HEK293 (cell line): Measurements from ENCODE around the gene ALPG.

Source experiments
- CTCF ChIA-PET: fragments of 350-600 bp; formaldehyde crosslinking; extraction: SDS; loops from one replicate; lab custom pipeline; 2021; ENCODE audit warnings: antibody characterized with exemption; lab: Yijun Ruan, JAX
- POLR2A ChIA-PET: fragments of 300-600 bp; formaldehyde crosslinking; extraction: SDS; loops from one replicate; lab custom pipeline; 2020; ENCODE audit warnings: antibody characterized with exemption, inconsistent platforms; lab: Yijun Ruan, JAX
- H3K27ac ChIP-seq: fragments of 200-500 bp; sonication (Bioruptor generic); 2 replicates; pipeline ENCODE4 v1.5.1; 2014; ENCODE audit warnings: low read depth, low read length, control low read depth, inconsistent platforms; ENCODE audit errors: extremely low read depth
- H3K36me3 ChIP-seq, 2 experiments: fragments of 200-500 bp in 1 of 2; sonication (Bioruptor generic) in 1 of 2; 1 replicate in 1 of 2; 2 replicates in 1 of 2; pipeline ENCODE4 v1.5.1; 2014 to 2017; ENCODE audit warnings: inconsistent platforms in 2 of 2, low read length in 2 of 2; ENCODE audit not compliant: control insufficient read depth in 2 of 2, insufficient read depth in 1 of 2
- H3K4me1 ChIP-seq: fragments of 200-500 bp; sonication (Bioruptor generic); 2 replicates; pipeline ENCODE4 v1.5.1; 2014; ENCODE audit warnings: mild to moderate bottlenecking, low read length, inconsistent platforms; ENCODE audit not compliant: control insufficient read depth, insufficient read depth
- H3K4me3 ChIP-seq: 2 replicates; pipeline ENCODE4 v1.5.1; 2011; ENCODE audit warnings: low read depth, mild to moderate bottlenecking, control low read depth, low read length, moderate library complexity
- H3K9me3 ChIP-seq: fragments of 200-500 bp; sonication (Bioruptor generic); 2 replicates; pipeline ENCODE4 v1.5.1; 2014; ENCODE audit warnings: low read depth, low read length, inconsistent platforms; ENCODE audit not compliant: control insufficient read depth, insufficient read depth
- EGR2 ChIP-seq: fragments of 450-650 bp; formaldehyde crosslinking; IDR thresholded peaks from 2 replicates; pipeline ENCODE4 v1.5.1; 2016; ENCODE audit warnings: low read depth, missing biosample characterization, missing genetic modification characterization
- GLIS2 ChIP-seq: fragments of 450-650 bp; formaldehyde crosslinking; IDR thresholded peaks from 2 replicates; pipeline ENCODE4 v1.5.1; 2016; ENCODE audit warnings: missing biosample characterization, missing genetic modification characterization
- MEIS1 ChIP-seq: sonication (generic); formaldehyde crosslinking; IDR thresholded peaks from 2 replicates; pipeline ENCODE4 v1.8.1; 2022; ENCODE audit warnings: missing genetic modification reagents, mild to moderate bottlenecking, borderline replicate concordance
- RBAK ChIP-seq: fragments of 450-650 bp; formaldehyde crosslinking; IDR thresholded peaks from 2 replicates; pipeline ENCODE4 v1.5.1; 2016; ENCODE audit warnings: missing biosample characterization, missing genetic modification characterization
- ZFP41 ChIP-seq: fragments of 450-650 bp; formaldehyde crosslinking; IDR thresholded peaks from 2 replicates; pipeline ENCODE4 v1.5.1; 2016; ENCODE audit warnings: missing biosample characterization, missing genetic modification characterization, borderline replicate concordance
- ZNF133 ChIP-seq: fragments of 450-650 bp; formaldehyde crosslinking; IDR thresholded peaks from 2 replicates; pipeline ENCODE4 v1.5.1; 2016; ENCODE audit warnings: missing biosample characterization, missing genetic modification characterization
- ZNF391 ChIP-seq: fragments of 450-650 bp; formaldehyde crosslinking; IDR thresholded peaks from 2 replicates; pipeline ENCODE4 v1.5.1; 2016; ENCODE audit warnings: low read depth, missing biosample characterization, missing genetic modification characterization, borderline replicate concordance
- ZNF544 ChIP-seq: fragments of 450-650 bp; formaldehyde crosslinking; IDR thresholded peaks from 2 replicates; pipeline ENCODE4 v1.5.0; 2017; ENCODE audit warnings: missing biosample characterization, missing genetic modification characterization
- ZNF654 ChIP-seq: fragments of 450-650 bp; formaldehyde crosslinking; IDR thresholded peaks from 2 replicates; pipeline ENCODE4 v1.5.1; 2016; ENCODE audit warnings: low read depth, missing biosample characterization, missing genetic modification characterization
- ZNF660 ChIP-seq: fragments of 450-650 bp; IDR thresholded peaks from 2 replicates; pipeline ENCODE4 v1.5.1; 2018; ENCODE audit warnings: missing biosample characterization, mild to moderate bottlenecking, missing genetic modification characterization
- ZNF677 ChIP-seq: fragments of 450-650 bp; IDR thresholded peaks from 2 replicates; pipeline ENCODE4 v1.5.0; 2018; ENCODE audit warnings: missing biosample characterization, mild to moderate bottlenecking, missing genetic modification characterization, moderate library complexity
- ZNF76 ChIP-seq: fragments of 450-650 bp; formaldehyde crosslinking; IDR thresholded peaks from 2 replicates; pipeline ENCODE4; 2016; ENCODE audit warnings: low read depth, missing biosample characterization, missing genetic modification characterization, borderline replicate concordance
- TF ChIP-seq, protein P1 (sequence below): fragments of 450-650 bp; formaldehyde crosslinking; IDR thresholded peaks from 2 replicates; pipeline ENCODE4 v1.5.1; 2016; ENCODE audit warnings: missing biosample characterization, missing genetic modification characterization, low read depth
- TF ChIP-seq, protein P2 (sequence below): fragments of 450-650 bp; IDR thresholded peaks from 2 replicates; pipeline ENCODE4 v1.5.1; 2018; ENCODE audit warnings: missing biosample characterization, missing genetic modification characterization
- TF ChIP-seq, protein P3 (sequence below): fragments of 450-650 bp; formaldehyde crosslinking; IDR thresholded peaks from 2 replicates; pipeline ENCODE4 v1.5.1; 2016; ENCODE audit warnings: missing biosample characterization, missing genetic modification characterization
- TF ChIP-seq, protein P4 (sequence below): fragments of 450-650 bp; formaldehyde crosslinking; IDR thresholded peaks from 2 replicates; pipeline ENCODE4 v1.5.1; 2016; ENCODE audit warnings: missing biosample characterization, missing genetic modification characterization
- TF ChIP-seq, protein P5 (sequence below): fragments of 450-650 bp; formaldehyde crosslinking; IDR thresholded peaks from 2 replicates; pipeline ENCODE4 v1.5.1; 2016; ENCODE audit warnings: missing biosample characterization, missing genetic modification characterization
- TF ChIP-seq, protein P6 (sequence below): fragments of 450-650 bp; formaldehyde crosslinking; IDR thresholded peaks from 2 replicates; pipeline ENCODE4 v1.5.1; 2017; ENCODE audit warnings: missing biosample characterization, missing genetic modification characterization

ALPG gene

DNA sequence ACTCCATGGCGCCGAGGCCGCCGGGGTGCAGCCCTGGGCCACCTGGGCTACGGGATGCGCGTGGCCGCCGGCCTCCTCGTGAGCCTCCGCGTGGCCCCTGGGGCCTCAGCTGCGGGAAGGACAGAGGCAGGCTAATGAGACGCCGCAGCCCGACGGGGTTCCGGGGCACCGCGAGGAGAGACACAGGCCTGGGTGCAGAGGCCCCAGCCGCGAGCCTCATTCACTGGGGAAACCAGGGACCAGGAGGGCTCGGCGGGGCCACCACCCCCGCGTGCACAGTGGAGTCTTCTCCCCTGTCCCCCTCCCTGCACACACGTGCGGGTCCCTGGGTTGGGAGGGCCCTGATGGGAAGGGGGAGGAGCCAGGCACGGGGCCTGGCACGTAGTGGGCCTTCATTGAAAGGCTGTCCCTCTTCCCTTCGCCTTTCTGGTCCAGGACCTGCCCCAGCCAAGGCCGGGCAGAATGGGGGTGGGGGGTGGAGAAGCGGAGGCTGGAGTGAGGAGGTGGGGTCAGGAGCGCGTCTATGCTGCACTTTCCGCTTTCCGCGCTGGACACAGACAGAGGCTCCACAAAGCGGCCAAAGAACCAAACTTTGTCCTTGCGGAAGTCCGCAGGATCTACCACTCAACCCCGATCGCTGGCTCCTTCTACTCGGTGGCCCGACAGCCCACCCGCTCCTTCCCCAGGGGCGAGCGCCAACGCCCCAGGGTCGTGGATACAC lies 19.0 kb upstream of the ALPG start:
- H3K36me3 ChIP-seq, result no peaks in the 10 kb centered on the region
- ChIA-PET CTCF (no interaction called here), POLR2A (no interaction called here)
- H3K27ac ChIP-seq, result no peak overlapping the region
- H3K4me3 ChIP-seq, result no peak overlapping the region
- H3K9me3 ChIP-seq, result no peaks in the 10 kb centered on the region
- no peaks in the 10 kb centered on the region for H3K4me1 ChIP-seq
- TF ChIP-seq ZNF391 (tag by site-specific recombination) (no peak), ZFP41 (tag by site-specific recombination) (no peak), RBAK (tag by site-specific recombination) (no peak), ZNF133 (tag by site-specific recombination) (no peak), ZNF654 (no peak), GLIS2 (tag by site-specific recombination) (no peak), ZNF544 (tag by site-specific recombination) (no peak), EGR2 (tag by site-specific recombination) (no peak), ZNF660 (no peak), MEIS1 (CRISPR knock-in tag) (no peak), ZNF677 (tag by site-specific recombination) (no peak), ZNF76 (tag by site-specific recombination) (no peak)
- TF ChIP-seq, protein P1, sequence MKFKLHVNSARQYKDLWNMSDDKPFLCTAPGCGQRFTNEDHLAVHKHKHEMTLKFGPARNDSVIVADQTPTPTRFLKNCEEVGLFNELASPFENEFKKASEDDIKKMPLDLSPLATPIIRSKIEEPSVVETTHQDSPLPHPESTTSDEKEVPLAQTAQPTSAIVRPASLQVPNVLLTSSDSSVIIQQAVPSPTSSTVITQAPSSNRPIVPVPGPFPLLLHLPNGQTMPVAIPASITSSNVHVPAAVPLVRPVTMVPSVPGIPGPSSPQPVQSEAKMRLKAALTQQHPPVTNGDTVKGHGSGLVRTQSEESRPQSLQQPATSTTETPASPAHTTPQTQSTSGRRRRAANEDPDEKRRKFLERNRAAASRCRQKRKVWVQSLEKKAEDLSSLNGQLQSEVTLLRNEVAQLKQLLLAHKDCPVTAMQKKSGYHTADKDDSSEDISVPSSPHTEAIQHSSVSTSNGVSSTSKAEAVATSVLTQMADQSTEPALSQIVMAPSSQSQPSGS, result no peak
- TF ChIP-seq, protein P2, sequence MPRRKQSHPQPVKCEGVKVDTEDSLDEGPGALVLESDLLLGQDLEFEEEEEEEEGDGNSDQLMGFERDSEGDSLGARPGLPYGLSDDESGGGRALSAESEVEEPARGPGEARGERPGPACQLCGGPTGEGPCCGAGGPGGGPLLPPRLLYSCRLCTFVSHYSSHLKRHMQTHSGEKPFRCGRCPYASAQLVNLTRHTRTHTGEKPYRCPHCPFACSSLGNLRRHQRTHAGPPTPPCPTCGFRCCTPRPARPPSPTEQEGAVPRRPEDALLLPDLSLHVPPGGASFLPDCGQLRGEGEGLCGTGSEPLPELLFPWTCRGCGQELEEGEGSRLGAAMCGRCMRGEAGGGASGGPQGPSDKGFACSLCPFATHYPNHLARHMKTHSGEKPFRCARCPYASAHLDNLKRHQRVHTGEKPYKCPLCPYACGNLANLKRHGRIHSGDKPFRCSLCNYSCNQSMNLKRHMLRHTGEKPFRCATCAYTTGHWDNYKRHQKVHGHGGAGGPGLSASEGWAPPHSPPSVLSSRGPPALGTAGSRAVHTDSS, result no peak
- TF ChIP-seq, protein P3, sequence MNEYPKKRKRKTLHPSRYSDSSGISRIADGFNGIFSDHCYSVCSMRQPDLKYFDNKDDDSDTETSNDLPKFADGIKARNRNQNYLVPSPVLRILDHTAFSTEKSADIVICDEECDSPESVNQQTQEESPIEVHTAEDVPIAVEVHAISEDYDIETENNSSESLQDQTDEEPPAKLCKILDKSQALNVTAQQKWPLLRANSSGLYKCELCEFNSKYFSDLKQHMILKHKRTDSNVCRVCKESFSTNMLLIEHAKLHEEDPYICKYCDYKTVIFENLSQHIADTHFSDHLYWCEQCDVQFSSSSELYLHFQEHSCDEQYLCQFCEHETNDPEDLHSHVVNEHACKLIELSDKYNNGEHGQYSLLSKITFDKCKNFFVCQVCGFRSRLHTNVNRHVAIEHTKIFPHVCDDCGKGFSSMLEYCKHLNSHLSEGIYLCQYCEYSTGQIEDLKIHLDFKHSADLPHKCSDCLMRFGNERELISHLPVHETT, result no peak
- TF ChIP-seq, protein P4, sequence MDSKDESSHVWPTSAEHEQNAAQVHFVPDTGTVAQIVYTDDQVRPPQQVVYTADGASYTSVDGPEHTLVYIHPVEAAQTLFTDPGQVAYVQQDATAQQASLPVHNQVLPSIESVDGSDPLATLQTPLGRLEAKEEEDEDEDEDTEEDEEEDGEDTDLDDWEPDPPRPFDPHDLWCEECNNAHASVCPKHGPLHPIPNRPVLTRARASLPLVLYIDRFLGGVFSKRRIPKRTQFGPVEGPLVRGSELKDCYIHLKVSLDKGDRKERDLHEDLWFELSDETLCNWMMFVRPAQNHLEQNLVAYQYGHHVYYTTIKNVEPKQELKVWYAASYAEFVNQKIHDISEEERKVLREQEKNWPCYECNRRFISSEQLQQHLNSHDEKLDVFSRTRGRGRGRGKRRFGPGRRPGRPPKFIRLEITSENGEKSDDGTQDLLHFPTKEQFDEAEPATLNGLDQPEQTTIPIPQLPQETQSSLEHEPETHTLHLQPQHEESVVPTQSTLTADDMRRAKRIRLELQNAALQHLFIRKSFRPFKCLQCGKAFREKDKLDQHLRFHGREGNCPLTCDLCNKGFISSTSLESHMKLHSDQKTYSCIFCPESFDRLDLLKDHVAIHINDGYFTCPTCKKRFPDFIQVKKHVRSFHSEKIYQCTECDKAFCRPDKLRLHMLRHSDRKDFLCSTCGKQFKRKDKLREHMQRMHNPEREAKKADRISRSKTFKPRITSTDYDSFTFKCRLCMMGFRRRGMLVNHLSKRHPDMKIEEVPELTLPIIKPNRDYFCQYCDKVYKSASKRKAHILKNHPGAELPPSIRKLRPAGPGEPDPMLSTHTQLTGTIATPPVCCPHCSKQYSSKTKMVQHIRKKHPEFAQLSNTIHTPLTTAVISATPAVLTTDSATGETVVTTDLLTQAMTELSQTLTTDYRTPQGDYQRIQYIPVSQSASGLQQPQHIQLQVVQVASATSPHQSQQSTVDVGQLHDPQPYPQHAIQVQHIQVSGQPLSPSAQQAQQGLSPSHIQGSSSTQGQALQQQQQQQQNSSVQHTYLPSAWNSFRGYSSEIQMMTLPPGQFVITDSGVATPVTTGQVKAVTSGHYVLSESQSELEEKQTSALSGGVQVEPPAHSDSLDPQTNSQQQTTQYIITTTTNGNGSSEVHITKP, result no peak
- TF ChIP-seq, protein P5, sequence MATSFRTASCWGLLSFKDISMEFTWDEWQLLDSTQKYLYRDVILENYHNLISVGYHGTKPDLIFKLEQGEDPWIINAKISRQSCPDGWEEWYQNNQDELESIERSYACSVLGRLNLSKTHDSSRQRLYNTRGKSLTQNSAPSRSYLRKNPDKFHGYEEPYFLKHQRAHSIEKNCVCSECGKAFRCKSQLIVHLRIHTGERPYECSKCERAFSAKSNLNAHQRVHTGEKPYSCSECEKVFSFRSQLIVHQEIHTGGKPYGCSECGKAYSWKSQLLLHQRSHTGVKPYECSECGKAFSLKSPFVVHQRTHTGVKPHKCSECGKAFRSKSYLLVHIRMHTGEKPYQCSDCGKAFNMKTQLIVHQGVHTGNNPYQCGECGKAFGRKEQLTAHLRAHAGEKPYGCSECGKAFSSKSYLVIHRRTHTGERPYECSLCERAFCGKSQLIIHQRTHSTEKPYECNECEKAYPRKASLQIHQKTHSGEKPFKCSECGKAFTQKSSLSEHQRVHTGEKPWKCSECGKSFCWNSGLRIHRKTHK (tag by site-specific recombination), result no peak
- TF ChIP-seq, protein P6, sequence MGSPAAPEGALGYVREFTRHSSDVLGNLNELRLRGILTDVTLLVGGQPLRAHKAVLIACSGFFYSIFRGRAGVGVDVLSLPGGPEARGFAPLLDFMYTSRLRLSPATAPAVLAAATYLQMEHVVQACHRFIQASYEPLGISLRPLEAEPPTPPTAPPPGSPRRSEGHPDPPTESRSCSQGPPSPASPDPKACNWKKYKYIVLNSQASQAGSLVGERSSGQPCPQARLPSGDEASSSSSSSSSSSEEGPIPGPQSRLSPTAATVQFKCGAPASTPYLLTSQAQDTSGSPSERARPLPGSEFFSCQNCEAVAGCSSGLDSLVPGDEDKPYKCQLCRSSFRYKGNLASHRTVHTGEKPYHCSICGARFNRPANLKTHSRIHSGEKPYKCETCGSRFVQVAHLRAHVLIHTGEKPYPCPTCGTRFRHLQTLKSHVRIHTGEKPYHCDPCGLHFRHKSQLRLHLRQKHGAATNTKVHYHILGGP (tag by site-specific recombination), result no peak
